ENCODE data around the gene PNLIPRP3. TPM values are rescaled to one million over a fixed set of nuclear protein-coding genes. Genes with fewer than 3 reads are reported as not detected.

PNLIPRP3 gene
- total RNA-seq, 1 experiment from 2014 or later, result not detected

DNA sequence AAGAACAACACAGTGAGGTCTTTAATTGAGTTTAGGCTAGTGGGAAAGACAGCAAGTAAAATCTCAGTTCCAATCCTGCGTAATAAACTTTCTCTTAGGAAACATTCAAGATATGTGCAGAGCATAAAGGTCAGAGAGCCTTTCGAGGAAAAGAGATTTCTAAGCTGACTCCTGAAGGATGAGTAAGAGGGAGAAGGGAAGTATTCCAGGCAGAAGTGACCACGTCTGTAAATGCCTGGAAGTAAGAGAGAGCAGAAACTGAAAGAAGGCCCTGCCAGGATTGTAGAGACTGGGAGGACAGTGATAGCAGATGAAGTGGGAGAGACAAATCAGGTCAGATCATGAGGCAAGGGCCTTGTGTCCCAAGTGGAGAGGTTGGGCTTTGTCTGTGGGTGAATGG, 41.8 kb downstream of the PNLIPRP3 start:
- Mint-ChIP-seq H3K27ac (no peak overlapping the region), H3K27me3 (ENCODE audit: low read depth) (no peaks in the 10 kb centered on the region), H3K36me3 (ENCODE audit: insufficient read depth in 1 of 3, low read depth in 3 of 3) (peaks cover 0 to 4% (median 0%) of the 10 kb centered on the region in 3 experiments; a peak in 2 of 7 replicates), H3K9me3 (peaks cover 0 to 5% of the 10 kb centered on the region in 2 experiments; a peak in 2 of 5 replicates), H3K4me1 (peaks cover 5 to 12% of the 10 kb centered on the region in 2 experiments), H3K4me3 (no peak overlapping the region)
- H3K9me3 ChIP-seq (ENCODE audit: control insufficient read depth, low read depth, low read length), result no peaks in the 10 kb centered on the region
- WGBS (ENCODE audit: extremely low coverage, insufficient read length, low lambda C conversion rate), result no CpG with 5 or more reads among the region's 3 CpGs
- TF ChIP-seq, protein P1, sequence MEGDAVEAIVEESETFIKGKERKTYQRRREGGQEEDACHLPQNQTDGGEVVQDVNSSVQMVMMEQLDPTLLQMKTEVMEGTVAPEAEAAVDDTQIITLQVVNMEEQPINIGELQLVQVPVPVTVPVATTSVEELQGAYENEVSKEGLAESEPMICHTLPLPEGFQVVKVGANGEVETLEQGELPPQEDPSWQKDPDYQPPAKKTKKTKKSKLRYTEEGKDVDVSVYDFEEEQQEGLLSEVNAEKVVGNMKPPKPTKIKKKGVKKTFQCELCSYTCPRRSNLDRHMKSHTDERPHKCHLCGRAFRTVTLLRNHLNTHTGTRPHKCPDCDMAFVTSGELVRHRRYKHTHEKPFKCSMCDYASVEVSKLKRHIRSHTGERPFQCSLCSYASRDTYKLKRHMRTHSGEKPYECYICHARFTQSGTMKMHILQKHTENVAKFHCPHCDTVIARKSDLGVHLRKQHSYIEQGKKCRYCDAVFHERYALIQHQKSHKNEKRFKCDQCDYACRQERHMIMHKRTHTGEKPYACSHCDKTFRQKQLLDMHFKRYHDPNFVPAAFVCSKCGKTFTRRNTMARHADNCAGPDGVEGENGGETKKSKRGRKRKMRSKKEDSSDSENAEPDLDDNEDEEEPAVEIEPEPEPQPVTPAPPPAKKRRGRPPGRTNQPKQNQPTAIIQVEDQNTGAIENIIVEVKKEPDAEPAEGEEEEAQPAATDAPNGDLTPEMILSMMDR (conservative IDR thresholded peaks at IDR 0.05), result no peak
- no peaks in the 10 kb centered on the region for H3K79me1 ChIP-seq (ENCODE audit: insufficient read depth, low read depth, low read length, poor library complexity, severe bottlenecking)
- H2BK20ac ChIP-seq (ENCODE audit: low read depth, low read length, poor library complexity, severe bottlenecking), result no peak overlapping the region
- H3T11ph ChIP-seq (ENCODE audit: low read length), result no peak overlapping the region
- no peak overlapping the region for H3K4ac ChIP-seq (ENCODE audit: low read depth, low read length)
- no peak overlapping the region for H4K8ac ChIP-seq (replicated peaks; ENCODE audit: insufficient read length, low read depth, low read length)
- no peak overlapping the region for H4K91ac ChIP-seq (ENCODE audit: insufficient read length, low read depth, low read length)
- H3K56ac ChIP-seq (ENCODE audit: insufficient read length, low read depth, low read length), result no peak overlapping the region
- H3K23ac ChIP-seq (ENCODE audit: insufficient read length, low read depth, low read length), result no peak overlapping the region
- H2BK15ac ChIP-seq (ENCODE audit: low read depth, low read length), result no peak overlapping the region
- no peaks in the 10 kb centered on the region for H4K20me1 ChIP-seq (ENCODE audit: control insufficient read depth, insufficient read depth, insufficient read length)
- H2AFZ ChIP-seq (ENCODE audit: low read length), result peak overlapping the region; percentile 29
- H2BK12ac ChIP-seq (ENCODE audit: insufficient read length, low read depth, low read length), result no peak overlapping the region
- H3K27ac ChIP-seq (ENCODE audit: insufficient read length, low read depth, low read length), result no peak overlapping the region
- DNase-seq, result no peak
- no peaks in the 10 kb centered on the region for H3K23me2 ChIP-seq (ENCODE audit: insufficient read length, low read depth, low read length, poor library complexity, severe bottlenecking)
- H2AK5ac ChIP-seq (ENCODE audit: insufficient read length, low read length), result no peak overlapping the region
- H3K27me3 ChIP-seq (ENCODE audit: insufficient read depth, low read length), result no peaks in the 10 kb centered on the region; the same call in 1 of the 2 replicates
- H3K4me2 ChIP-seq (ENCODE audit: insufficient read depth, insufficient read length, low read length), result no peak overlapping the region
- no peak overlapping the region for H4K5ac ChIP-seq (ENCODE audit: insufficient read length, low read depth, low read length)
- no peak overlapping the region for H3K18ac ChIP-seq (ENCODE audit: insufficient read length, low read depth, low read length)
- no peak overlapping the region for H3K9ac ChIP-seq (ENCODE audit: extremely low read depth, insufficient read length, low read length)
- H3K4me1 ChIP-seq (ENCODE audit: insufficient read depth, low read length), result peaks cover 2% of the 10 kb centered on the region; the same call in 1 of the 2 replicates
- no peak overlapping the region for H2BK120ac ChIP-seq (ENCODE audit: low read depth, low read length, poor library complexity, severe bottlenecking)
- H3K79me2 ChIP-seq (ENCODE audit: insufficient read depth, low read length), result no peaks in the 10 kb centered on the region
- H3K14ac ChIP-seq (ENCODE audit: insufficient read depth, low read length), result no peak overlapping the region
- no peak overlapping the region for H2BK5ac ChIP-seq (ENCODE audit: insufficient read length, low read length)
